Measurements from ENCODE around the gene KANK4. TPM values are rescaled to one million over a fixed set of nuclear protein-coding genes. Genes with fewer than 3 reads are reported as not detected.

KANK4 gene
- total RNA-seq, 2 experiments from 2014 or later = not detected

GRCh38 chr1:62263006-62263813 is 56.0 kb downstream of the KANK4 start:
- H4K20me1 ChIP-seq (ENCODE audit: insufficient read depth, low read length) = no peaks in the 10 kb centered on the region
- H2AFZ ChIP-seq (ENCODE audit: low read length) = no peak overlapping the region

GRCh38 chr1:62260688-62261087 is 58.5 kb downstream of the KANK4 start:
- H3K4me3 ChIP-seq (ENCODE audit: low read depth, low read length, poor library complexity, severe bottlenecking) = no peak overlapping the region
- no TSS peak for BruUV-seq (replicated peaks)
- no peak overlapping the region for H2AFZ ChIP-seq (ENCODE audit: low read length)
- POLR2A ChIA-PET = no interaction called here
- no peaks in the 10 kb centered on the region for H4K20me1 ChIP-seq (ENCODE audit: insufficient read depth, low read length)
- intact Hi-C loops (cut with micrococcal nuclease; ENCODE audit: unreplicated experiment) = no loop called here
- no peak overlapping the region for H3K4me2 ChIP-seq (ENCODE audit: low read length)
- CTCF ChIA-PET (ENCODE audit: unreplicated experiment) = no interaction called here
- TF ChIP-seq CTCF (conservative IDR thresholded peaks at IDR 0.05; ENCODE audit: low read length) = no peak
- no peak for TF ChIP-seq EZH2phosphoT487 (IDR thresholded peaks at IDR 0.05; ENCODE audit: borderline replicate concordance, low read depth, low read length)
- H3K36me3 ChIP-seq (ENCODE audit: insufficient read depth, low read length) = no peaks in the 10 kb centered on the region
- no peak for DNase-seq (ENCODE audit: low spot score)
- H3K4me1 ChIP-seq (ENCODE audit: insufficient read depth, low read length, poor library complexity, severe bottlenecking) = no peaks in the 10 kb centered on the region
- no peaks in the 10 kb centered on the region for H3K79me2 ChIP-seq (ENCODE audit: insufficient read depth, low read depth, low read length)
- no peaks in the 10 kb centered on the region for H3K9me3 ChIP-seq (ENCODE audit: low read length)
- no peaks in the 10 kb centered on the region for H3K9me2 ChIP-seq (ENCODE audit: insufficient read depth, low read length)
- no peak overlapping the region for H3K27ac ChIP-seq (ENCODE audit: low read depth, low read length, poor library complexity, severe bottlenecking)

More at GRCh38 chr1:62263006-62263813, 56.0 kb downstream of the KANK4 start:
- DNase-seq (ENCODE audit: low spot score) = no peak
- TF ChIP-seq CTCF (conservative IDR thresholded peaks at IDR 0.05; ENCODE audit: low read length) (no peak), EZH2phosphoT487 (IDR thresholded peaks at IDR 0.05; ENCODE audit: borderline replicate concordance, low read depth, low read length) (no peak)
- H3K9me3 ChIP-seq (ENCODE audit: low read length) = no peaks in the 10 kb centered on the region
- H3K36me3 ChIP-seq (ENCODE audit: insufficient read depth, low read length) = no peaks in the 10 kb centered on the region
- no peak overlapping the region for H3K27ac ChIP-seq (ENCODE audit: low read depth, low read length, poor library complexity, severe bottlenecking)
- no peaks in the 10 kb centered on the region for H3K79me2 ChIP-seq (ENCODE audit: insufficient read depth, low read depth, low read length)
- H3K4me1 ChIP-seq (ENCODE audit: insufficient read depth, low read length, poor library complexity, severe bottlenecking) = no peaks in the 10 kb centered on the region
- no peaks in the 10 kb centered on the region for H3K9me2 ChIP-seq (ENCODE audit: insufficient read depth, low read length)
- intact Hi-C loops (cut with micrococcal nuclease; ENCODE audit: unreplicated experiment) = no loop called here
- no peak overlapping the region for H3K4me3 ChIP-seq (ENCODE audit: low read depth, low read length, poor library complexity, severe bottlenecking)
- ChIA-PET CTCF (ENCODE audit: unreplicated experiment) (no interaction called here), POLR2A (no interaction called here)
- no TSS peak for BruUV-seq (replicated peaks)
- H3K4me2 ChIP-seq (ENCODE audit: low read length) = no peak overlapping the region

GRCh38 chr1:62259551-62259950 is 59.7 kb downstream of the KANK4 start:
- Histone ChIP-seq H3K9me2 (ENCODE audit: insufficient read depth, low read length) (no peaks in the 10 kb centered on the region), H3K36me3 (ENCODE audit: insufficient read depth, low read length) (no peaks in the 10 kb centered on the region), H4K20me1 (ENCODE audit: insufficient read depth, low read length) (no peaks in the 10 kb centered on the region), H2AFZ (ENCODE audit: low read length) (no peak overlapping the region), H3K79me2 (ENCODE audit: insufficient read depth, low read depth, low read length) (no peaks in the 10 kb centered on the region), H3K4me2 (ENCODE audit: low read length) (no peak overlapping the region), H3K4me1 (ENCODE audit: insufficient read depth, low read length, poor library complexity, severe bottlenecking) (no peaks in the 10 kb centered on the region), H3K27ac (ENCODE audit: low read depth, low read length, poor library complexity, severe bottlenecking) (no peak overlapping the region), H3K4me3 (ENCODE audit: low read depth, low read length, poor library complexity, severe bottlenecking) (no peak overlapping the region), H3K9me3 (ENCODE audit: low read length) (no peaks in the 10 kb centered on the region)
- intact Hi-C loops (cut with micrococcal nuclease; ENCODE audit: unreplicated experiment) = no loop called here
- no peak for DNase-seq (ENCODE audit: low spot score)
- ChIA-PET POLR2A (no interaction called here), CTCF (ENCODE audit: unreplicated experiment) (no interaction called here)
- BruUV-seq (replicated peaks) = no TSS peak
- TF ChIP-seq EZH2phosphoT487 (IDR thresholded peaks at IDR 0.05; ENCODE audit: borderline replicate concordance, low read depth, low read length) (no peak), CTCF (conservative IDR thresholded peaks at IDR 0.05; ENCODE audit: low read length) (no peak)
